Measurements from ENCODE around the gene POLD2. TPM values are rescaled to one million over a fixed set of nuclear protein-coding genes. Genes with fewer than 3 reads are reported as not detected.

POLD2 gene
- total and polyA plus RNA-seq, 2 of the 8 experiments (the other 6 are each of a cell fraction or from before 2014, with no cell fraction given): 148 to 214 TPM

DNA sequence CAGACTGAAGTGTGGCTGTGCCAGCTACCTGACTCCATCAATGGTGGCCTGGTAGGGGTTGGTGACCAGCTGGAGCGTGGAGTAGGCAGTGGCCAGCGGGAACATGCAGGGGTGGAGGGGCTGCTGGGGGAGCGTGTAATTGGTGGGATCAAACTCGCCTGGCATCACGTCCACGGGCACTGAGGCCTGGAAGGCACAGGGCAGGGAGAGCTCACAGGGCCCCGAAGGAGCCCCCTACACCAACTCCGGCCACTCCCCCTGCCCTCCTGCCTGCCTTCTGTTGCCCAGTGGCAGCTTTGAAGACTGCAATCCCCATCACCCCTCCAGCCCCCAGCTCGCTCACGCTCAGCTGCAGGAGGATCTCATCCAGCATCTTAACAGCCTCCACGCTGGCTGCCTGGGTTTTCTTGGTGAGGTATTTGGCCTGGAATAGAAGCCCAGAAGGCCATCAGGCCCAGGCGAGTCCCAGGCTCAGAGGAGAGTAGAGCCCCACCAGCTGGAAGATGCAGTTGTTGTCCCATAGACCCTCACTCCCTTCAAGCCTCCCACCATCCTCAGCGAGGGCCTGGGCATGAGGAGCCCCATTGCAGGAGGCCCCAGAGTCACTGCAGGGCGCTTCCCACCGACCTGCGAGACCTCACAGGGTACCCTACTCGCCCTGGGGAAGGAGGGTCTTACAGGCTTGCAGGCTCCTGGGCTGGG lies 7.1 kb downstream of the POLD2 start:
- DNase-seq (ENCODE audit: low read depth in 1 of 2, low spot score in 2 of 2): no peak
- no peak for FAIRE-seq
- no peak overlapping the region for H2BK120ac ChIP-seq (replicated peaks; ENCODE audit: low read depth, low read length)
- no peak overlapping the region for H3K18ac ChIP-seq (ENCODE audit: extremely low read depth, low read length)
- no peak overlapping the region for H3K4me3 ChIP-seq (ENCODE audit: extremely low read depth in 1 of 4, insufficient read depth in 2 of 4, low read depth in 3 of 4, low read length in 4 of 4)
- no peak overlapping the region for H3K14ac ChIP-seq (ENCODE audit: insufficient read length)
- no peak overlapping the region for H4K91ac ChIP-seq (replicated peaks; ENCODE audit: insufficient read length, low read length)
- H4K5ac ChIP-seq (ENCODE audit: insufficient read length, low read depth, low read length): no peak overlapping the region
- ChIA-PET CTCF (ENCODE audit: partially characterized antibody) (interaction anchor here (0.8 to 1.7 kb wide), 5 partner anchors 8 to 81 kb away, joined by 3 to 5 read pairs (median 3); no protein-coding TSS in a partner anchor), POLR2A (ENCODE audit: partially characterized antibody) (interaction anchor here (1.5 to 3.4 kb wide), 6 partner anchors 8 to 18 kb away, joined by 3 to 13 read pairs (median 6); partner anchors contain the start of gene AEBP1)
- H2AFZ ChIP-seq (ENCODE audit: low read length): no peak overlapping the region
- H2BK15ac ChIP-seq (ENCODE audit: low read length): no peak overlapping the region
- no peak overlapping the region for H3K4me2 ChIP-seq (ENCODE audit: insufficient read depth in 1 of 2, low read depth in 2 of 2, low read length in 2 of 2)
- H2BK20ac ChIP-seq (ENCODE audit: low read length): no peak overlapping the region
- H2BK12ac ChIP-seq (ENCODE audit: low read depth, low read length): no peak overlapping the region
- no peak overlapping the region; the same call in 1 of the 2 replicates for H2BK5ac ChIP-seq (ENCODE audit: low read depth, low read length)
- no peak overlapping the region for H3K27ac ChIP-seq (ENCODE audit: low read depth, low read length)
- H3K79me2 ChIP-seq (ENCODE audit: control insufficient read depth in 1 of 2, insufficient read depth in 2 of 2, low read length in 2 of 2): peaks cover 0 to 4% of the 10 kb centered on the region in 2 experiments; a peak in 2 of 4 replicates
- H4K8ac ChIP-seq (ENCODE audit: extremely low read depth, insufficient read depth, low read length): no peak overlapping the region
- peaks cover 19 to 64% (median 37%) of the 10 kb centered on the region in 4 experiments; a peak in 7 of 8 replicates for H3K36me3 ChIP-seq (ENCODE audit: control insufficient read depth in 2 of 4, insufficient read depth in 4 of 4, low read length in 3 of 4)
- no peak overlapping the region; a peak in 1 of 7 replicates for H3K9ac ChIP-seq (replicated peaks in 1 of 4; ENCODE audit: extremely low read depth in 1 of 4, low read depth in 3 of 4, low read length in 3 of 4)
- peaks cover 0 to 2% (median 0%) of the 10 kb centered on the region in 4 experiments; a peak in 1 of 7 replicates for H3K4me1 ChIP-seq (replicated peaks in 1 of 4; ENCODE audit: control insufficient read depth in 3 of 4, insufficient read depth in 4 of 4, low read length in 3 of 4)
- H3K27me3 ChIP-seq (replicated peaks in 1 of 4; ENCODE audit: control insufficient read depth in 3 of 4, extremely low read depth in 1 of 4, insufficient read depth in 3 of 4, low read length in 3 of 4): no peaks in the 10 kb centered on the region
- H3K56ac ChIP-seq (replicated peaks; ENCODE audit: insufficient read length, low read depth, low read length): no peak overlapping the region
- WGBS, 2 experiments (ENCODE audit: extremely low coverage in 1 of 2, insufficient coverage in 1 of 2, insufficient read length in 1 of 2, insufficient replicate concordance in 2 of 2, low coverage in 1 of 2, low lambda C conversion rate in 2 of 2, missing lambda C conversion rate in 1 of 2): 83% methylated on average over 17 of the region's 17 CpGs; no CpG with 5 or more reads in 1 of the 2 experiments
- H3K23ac ChIP-seq (ENCODE audit: insufficient read length): no peak overlapping the region
- no peaks in the 10 kb centered on the region for H3K23me2 ChIP-seq (ENCODE audit: low read depth, low read length)
- H3K79me1 ChIP-seq (ENCODE audit: low read depth, low read length): peaks cover 6% of the 10 kb centered on the region
- TF ChIP-seq SP4 (IDR thresholded peaks at IDR 0.05; ENCODE audit: low read length) (no peak), POU5F1 (IDR thresholded peaks at IDR 0.05; ENCODE audit: low read depth, low read length) (no peak), SP2 (IDR thresholded peaks at IDR 0.05; ENCODE audit: low read length) (no peak), JUN (IDR thresholded peaks at IDR 0.05; ENCODE audit: low read depth, low read length) (no peak), CTCF (IDR thresholded peaks at IDR 0.05; ENCODE audit: control extremely low read depth in 1 of 3, insufficient read depth in 1 of 3, low read depth in 1 of 3, low read length in 3 of 3) (no peak), ASH2L (IDR thresholded peaks at IDR 0.05; ENCODE audit: low read length) (no peak), TAF7 (optimal IDR thresholded peaks at IDR 0.05; ENCODE audit: borderline replicate concordance, low read depth, low read length) (no peak), SAP30 (IDR thresholded peaks at IDR 0.05; ENCODE audit: insufficient read depth, insufficient replicate concordance, low read length) (no peak), YY1 (IDR thresholded peaks at IDR 0.05; ENCODE audit: low read depth, low read length) (no peak)
- no peaks in the 10 kb centered on the region for H3K9me3 ChIP-seq (ENCODE audit: insufficient read depth in 2 of 2, low read depth in 1 of 2, low read length in 1 of 2)
- H4K20me1 ChIP-seq (replicated peaks in 1 of 2; ENCODE audit: control insufficient read depth in 1 of 2, insufficient read depth in 2 of 2, low read length in 2 of 2): peaks cover 6 to 15% of the 10 kb centered on the region in 2 experiments
- H3K4ac ChIP-seq (replicated peaks; ENCODE audit: insufficient read length, low read depth, low read length): no peak overlapping the region
- no peak overlapping the region for H2AK5ac ChIP-seq (ENCODE audit: low read depth, low read length)

Data from H1 (cell line).